ENCODE measurements around the gene PPM1K. TPM values are rescaled to one million over a fixed set of nuclear protein-coding genes. Genes with fewer than 3 reads are reported as not detected.

Gene PPM1K
- total and polyA plus RNA-seq, 2 donors from 2014 or later = 15.4 to 20.9 TPM

DNA sequence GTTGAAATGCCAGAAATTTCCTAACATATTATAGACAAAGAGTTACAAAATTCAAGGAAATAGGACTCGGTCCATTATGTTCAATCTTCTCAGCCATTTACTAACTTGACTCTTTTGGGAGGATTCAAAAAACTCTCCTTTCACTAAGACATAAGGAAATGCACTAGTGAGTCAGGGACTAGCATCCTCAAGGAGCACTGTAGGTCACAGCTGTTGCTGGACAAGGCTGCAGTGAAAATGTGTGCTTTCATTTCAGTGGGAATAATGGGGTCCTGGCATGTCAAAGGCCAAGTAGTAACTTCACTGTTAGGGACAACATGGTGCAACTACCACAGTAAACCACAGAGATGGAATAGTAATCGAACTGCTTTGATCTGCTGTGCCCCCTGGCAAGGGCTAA lies 69.0 kb downstream of the PPM1K start:
- DNase-seq = no peak
- Histone ChIP-seq H3K27me3 (ENCODE audit: control insufficient read depth, insufficient read depth, low read length) (no peaks in the 10 kb centered on the region), H3K4me1 (ENCODE audit: control insufficient read depth in 2 of 3, insufficient read depth in 2 of 3, low read depth in 1 of 3, low read length in 3 of 3) (no peaks in the 10 kb centered on the region), H3K9ac (ENCODE audit: low read length in 3 of 3) (no peak overlapping the region), H3K27ac (ENCODE audit: low read depth in 2 of 2, low read length in 2 of 2) (no peak overlapping the region), H3K36me3 (ENCODE audit: control insufficient read depth in 2 of 3, insufficient read depth in 3 of 3, low read length in 3 of 3) (no peaks in the 10 kb centered on the region), H3K4me3 (ENCODE audit: low read length in 3 of 3) (no peak overlapping the region), H3K9me3 (ENCODE audit: control insufficient read depth in 2 of 3, insufficient read depth in 1 of 3, low read length in 3 of 3) (no peaks in the 10 kb centered on the region)
- no peak for FAIRE-seq
- intact Hi-C loops (cut with DNase I) = loop anchor here (5.0 kb wide), 1 partner anchor 302 kb away; no protein-coding TSS in a partner anchor
- TF ChIP-seq, protein P1, sequence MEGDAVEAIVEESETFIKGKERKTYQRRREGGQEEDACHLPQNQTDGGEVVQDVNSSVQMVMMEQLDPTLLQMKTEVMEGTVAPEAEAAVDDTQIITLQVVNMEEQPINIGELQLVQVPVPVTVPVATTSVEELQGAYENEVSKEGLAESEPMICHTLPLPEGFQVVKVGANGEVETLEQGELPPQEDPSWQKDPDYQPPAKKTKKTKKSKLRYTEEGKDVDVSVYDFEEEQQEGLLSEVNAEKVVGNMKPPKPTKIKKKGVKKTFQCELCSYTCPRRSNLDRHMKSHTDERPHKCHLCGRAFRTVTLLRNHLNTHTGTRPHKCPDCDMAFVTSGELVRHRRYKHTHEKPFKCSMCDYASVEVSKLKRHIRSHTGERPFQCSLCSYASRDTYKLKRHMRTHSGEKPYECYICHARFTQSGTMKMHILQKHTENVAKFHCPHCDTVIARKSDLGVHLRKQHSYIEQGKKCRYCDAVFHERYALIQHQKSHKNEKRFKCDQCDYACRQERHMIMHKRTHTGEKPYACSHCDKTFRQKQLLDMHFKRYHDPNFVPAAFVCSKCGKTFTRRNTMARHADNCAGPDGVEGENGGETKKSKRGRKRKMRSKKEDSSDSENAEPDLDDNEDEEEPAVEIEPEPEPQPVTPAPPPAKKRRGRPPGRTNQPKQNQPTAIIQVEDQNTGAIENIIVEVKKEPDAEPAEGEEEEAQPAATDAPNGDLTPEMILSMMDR (IDR thresholded peaks at IDR 0.05; ENCODE audit: borderline replicate concordance, extremely low read depth, insufficient read depth) = no peak

DNA sequence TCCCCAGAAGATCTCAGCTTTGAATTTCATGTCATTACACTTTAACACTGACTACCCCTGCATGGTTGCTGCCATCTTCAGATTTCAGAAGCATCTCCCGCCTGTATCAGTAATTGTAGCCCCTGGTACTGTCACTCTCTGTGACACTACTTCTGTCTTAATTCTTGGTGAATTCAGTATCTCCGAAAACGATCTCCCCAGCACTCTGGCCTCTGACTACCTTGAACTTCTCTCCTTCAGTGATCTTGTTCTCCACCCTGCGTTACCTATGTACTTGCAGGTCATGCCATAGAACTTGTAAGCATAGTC lies 72.2 kb downstream of the PPM1K start:
- no peak overlapping the region for H3K4me3 ChIP-seq (ENCODE audit: low read length in 3 of 3)
- no peaks in the 10 kb centered on the region for H3K9me3 ChIP-seq (ENCODE audit: control insufficient read depth in 2 of 3, insufficient read depth in 1 of 3, low read length in 3 of 3)
- no peaks in the 10 kb centered on the region for H3K4me1 ChIP-seq (ENCODE audit: control insufficient read depth in 2 of 3, insufficient read depth in 2 of 3, low read depth in 1 of 3, low read length in 3 of 3)
- no peaks in the 10 kb centered on the region for H3K27me3 ChIP-seq (ENCODE audit: control insufficient read depth, insufficient read depth, low read length)
- no peak overlapping the region for H3K27ac ChIP-seq (ENCODE audit: low read depth in 2 of 2, low read length in 2 of 2)
- no peaks in the 10 kb centered on the region for H3K36me3 ChIP-seq (ENCODE audit: control insufficient read depth in 2 of 3, insufficient read depth in 3 of 3, low read length in 3 of 3)
- DNase-seq (no peak), FAIRE-seq (no peak)
- TF ChIP-seq, protein P1 (IDR thresholded peaks at IDR 0.05; ENCODE audit: borderline replicate concordance, extremely low read depth, insufficient read depth) = no peak
- intact Hi-C loops (cut with DNase I) = loop anchor here (5.0 kb wide), 2 partner anchors 175 to 355 kb away; no protein-coding TSS in a partner anchor
- H3K9ac ChIP-seq (ENCODE audit: low read length in 3 of 3) = no peak overlapping the region

DNA sequence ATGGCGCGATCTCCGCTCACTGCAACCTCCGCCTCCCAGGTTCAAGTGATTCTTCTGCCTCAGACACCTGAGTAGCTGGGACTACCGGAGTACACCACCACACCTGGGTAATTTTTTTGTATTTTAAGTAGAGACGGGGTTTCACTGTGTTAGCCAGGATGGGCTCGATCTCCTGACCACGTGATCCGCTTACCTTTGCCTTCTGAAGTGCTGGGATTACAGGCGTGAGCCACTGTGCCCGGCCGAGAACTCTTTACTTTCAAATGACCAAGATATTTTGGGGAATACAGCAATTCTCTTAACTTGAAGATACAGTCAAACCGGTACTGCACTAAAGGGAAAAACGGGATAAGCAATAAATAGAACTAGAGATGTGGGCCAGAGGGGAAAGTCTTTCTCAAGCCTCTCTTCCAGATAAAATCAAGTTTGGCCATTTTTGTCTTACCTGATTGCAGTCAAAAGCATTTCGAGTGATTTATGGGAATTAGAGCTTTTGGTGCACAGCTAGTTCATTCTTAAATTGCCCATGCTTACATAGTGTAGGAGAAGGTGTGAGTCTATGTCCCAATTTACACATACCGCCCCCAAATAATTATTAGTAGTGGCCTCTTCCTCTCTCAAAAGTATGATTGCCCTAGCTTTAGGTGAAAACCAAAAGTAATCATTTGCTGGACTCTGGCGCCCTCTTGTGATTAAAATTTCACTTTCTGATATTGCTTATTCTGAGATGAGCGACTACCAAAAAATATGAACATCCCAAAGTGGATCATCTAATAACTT lies 72.7 kb downstream of the PPM1K start:
- DNase-seq = peak in 3 of 5 donors; percentile 46 to 74 (median 70)
- Histone ChIP-seq H3K36me3 (ENCODE audit: control insufficient read depth in 2 of 3, insufficient read depth in 3 of 3, low read length in 3 of 3) (no peaks in the 10 kb centered on the region), H3K4me3 (ENCODE audit: low read length in 3 of 3) (peak overlapping the region in 1 of 3 donors; percentile 26), H3K9me3 (ENCODE audit: control insufficient read depth in 2 of 3, insufficient read depth in 1 of 3, low read length in 3 of 3) (no peaks in the 10 kb centered on the region), H3K27me3 (ENCODE audit: control insufficient read depth, insufficient read depth, low read length) (no peaks in the 10 kb centered on the region), H3K9ac (ENCODE audit: low read length in 3 of 3) (no peak overlapping the region), H3K4me1 (ENCODE audit: control insufficient read depth in 2 of 3, insufficient read depth in 2 of 3, low read depth in 1 of 3, low read length in 3 of 3) (no peaks in the 10 kb centered on the region), H3K27ac (ENCODE audit: low read depth in 2 of 2, low read length in 2 of 2) (no peak overlapping the region)
- intact Hi-C loops (cut with DNase I) = loop anchor here (5.0 kb wide), 2 partner anchors 174 to 354 kb away; no protein-coding TSS in a partner anchor
- TF ChIP-seq, protein P1 (IDR thresholded peaks at IDR 0.05; ENCODE audit: borderline replicate concordance, extremely low read depth, insufficient read depth) = peak; percentile 64
- peak; percentile 70 for FAIRE-seq
